H1 (cell line): ENCODE measurements around the gene RARB. TPM values are rescaled to one million over a fixed set of nuclear protein-coding genes. Genes with fewer than 3 reads are reported as not detected.

Source experiments
- CTCF ChIP-seq, 3 experiments: IDR thresholded peaks; 1 replicate in 2 of 3; 2 replicates in 1 of 3; pipeline versions ENCODE4 v1.5.1 to v1.6.1; 2011; ENCODE audit warnings: low read length in 3 of 3, mild to moderate bottlenecking in 3 of 3, inconsistent platforms in 2 of 3, low read depth in 1 of 3, moderate library complexity in 1 of 3; ENCODE audit not compliant: insufficient read depth in 1 of 3; ENCODE audit errors: control extremely low read depth in 1 of 3
- polyA plus RNA-seq, 7 experiments: library from polyadenylated mRNA; depleted of rRNA in 3 of 7; stranded (reverse) in 5 of 7; unstranded in 2 of 7; fragments of >200 nt in 5 of 7; fragments of 200-250 nt in 2 of 7; gene quantifications; 1 replicate in 5 of 7; 2 replicates in 1 of 7; 4 replicates in 1 of 7; pipeline versions ENCODE4 v1.2.1 to v1.2.3, GENCODE V29; 2011 to 2013; ENCODE audit warnings: missing spikeins in 2 of 7, mixed read lengths in 2 of 7
- total RNA-seq: library from RNA; stranded (reverse); fragmentation: NEBNext Ultra II Directional; extraction: Animal tissue kit (Norgen Biotek cat#: 25700); gene quantifications from 2 replicates; pipeline ENCODE4 v1.2.1, GENCODE V29; 2021

Gene RARB
- total and polyA plus RNA-seq, 2 of the 8 experiments (the other 6 are each of a cell fraction or from before 2014, with no cell fraction given), result 0.15 to 0.22 TPM

- no peak for TF ChIP-seq CTCF (IDR thresholded peaks at IDR 0.05; ENCODE audit: control extremely low read depth in 1 of 3, insufficient read depth in 1 of 3, low read depth in 1 of 3, low read length in 3 of 3)
These were observed 51.1 kb downstream of the RARB start (continued) for GRCh38 chr3:25478964-25479726.
